K562 (cell line): ENCODE results near the gene SMIM17.

Experiments used
- CTCF ChIP-seq, 3 experiments: IDR thresholded peaks in 2 of 3; conservative IDR thresholded peaks in 1 of 3; 2 replicates each; pipeline ENCODE4 v1.5.1; 2011 to 2012; ENCODE audit warnings: low read length in 3 of 3, mild to moderate bottlenecking in 3 of 3, control low read depth in 2 of 3, improper control_type of control experiment in 1 of 3, inconsistent platforms in 1 of 3, low read depth in 1 of 3, mixed read lengths in 1 of 3, moderate library complexity in 1 of 3; ENCODE audit not compliant: insufficient read depth in 2 of 3
- ELK1 ChIP-seq: sonication (generic); formaldehyde crosslinking; IDR thresholded peaks from 2 replicates; pipeline ENCODE4 v1.8.1; 2022; ENCODE audit warnings: missing genetic modification reagents
- FOXJ3 ChIP-seq: sonication (generic); formaldehyde crosslinking; IDR thresholded peaks from 2 replicates; pipeline ENCODE4 v1.4.0; 2020; ENCODE audit warnings: mild to moderate bottlenecking, missing genetic modification reagents
- FOXP1 ChIP-seq: sonication (generic); formaldehyde crosslinking; IDR thresholded peaks from 2 replicates; pipeline ENCODE4 v1.8.0; 2022; ENCODE audit warnings: mild to moderate bottlenecking, missing genetic modification reagents
- MAX ChIP-seq: sonication (generic); formaldehyde crosslinking; IDR thresholded peaks from 2 replicates; pipeline ENCODE4 v1.9.0; 2022; ENCODE audit warnings: mild to moderate bottlenecking, missing genetic modification reagents
- PHF8 ChIP-seq: fragments of 200-600 bp; sonication (generic); IDR thresholded peaks from 2 replicates; pipeline ENCODE4 v1.6.1; 2012; ENCODE audit warnings: mixed run types, mild to moderate bottlenecking, inconsistent platforms, low read length, moderate library complexity, borderline replicate concordance
- PTBP1 ChIP-seq: fragments of 200-400 bp; formaldehyde crosslinking; IDR thresholded peaks from 2 replicates; pipeline ENCODE4 v1.6.1; 2017; ENCODE audit warnings: low read depth, low read length
- RAD21 ChIP-seq, 2 experiments: fragments of 250-450 bp in 1 of 2; fragments of 450-650 bp in 1 of 2; sonication (Bioruptor Pico) in 1 of 2; formaldehyde crosslinking in 1 of 2; IDR thresholded peaks in 1 of 2; conservative IDR thresholded peaks in 1 of 2; 2 replicates each; pipeline versions ENCODE4 v1.4.0 to v1.8.0; 2020 to 2022; ENCODE audit warnings: mild to moderate bottlenecking in 2 of 2, moderate library complexity in 1 of 2
- REST ChIP-seq, 2 experiments: fragments of 450-650 bp; formaldehyde crosslinking in 1 of 2; IDR thresholded peaks; 2 replicates each; pipeline versions ENCODE4 v1.4.0 to v1.6.1; 2014 to 2020; ENCODE audit warnings: mild to moderate bottlenecking in 2 of 2, borderline replicate concordance in 1 of 2, low read depth in 1 of 2
- SP1 ChIP-seq: sonication (generic); formaldehyde crosslinking; IDR thresholded peaks from 2 replicates; pipeline ENCODE4 v1.8.1; 2022; ENCODE audit warnings: mild to moderate bottlenecking, missing genetic modification reagents
- ZBTB40 ChIP-seq, 2 experiments: fragments of 450-650 bp in 1 of 2; sonication (generic) in 1 of 2; formaldehyde crosslinking in 1 of 2; IDR thresholded peaks; 2 replicates each; pipeline versions ENCODE4 v1.7.1 to v1.9.0; 2016 to 2022; ENCODE audit warnings: inconsistent platforms in 1 of 2, mild to moderate bottlenecking in 1 of 2, missing genetic modification reagents in 1 of 2
- ZKSCAN8 ChIP-seq: fragments of 200-800 bp; sonication (Bioruptor generic); IDR thresholded peaks from 2 replicates; pipeline ENCODE4 v1.6.1; 2016; ENCODE audit warnings: missing genetic modification characterization, missing compliant biosample characterization
- ZNF586 ChIP-seq: fragments of 450-650 bp; formaldehyde crosslinking; conservative IDR thresholded peaks from 2 replicates; pipeline ENCODE4 v1.4.0; 2020; ENCODE audit warnings: mild to moderate bottlenecking, moderate library complexity

- TF ChIP-seq SP1 (CRISPR knock-in tag) (no peak), PHF8 (no peak), RAD21 (CRISPR knock-in tag; conservative IDR thresholded peaks at IDR 0.05 in 1 of 2, IDR thresholded peaks at IDR 0.05 in 1 of 2) (no peak), ZBTB40 (IDR thresholded peaks at IDR 0.05) (no peak), ZBTB40 (CRISPR knock-in tag; IDR thresholded peaks at IDR 0.05) (no peak), REST (IDR thresholded peaks at IDR 0.05; ENCODE audit: borderline replicate concordance) (no peak), REST (CRISPR knock-in tag; IDR thresholded peaks at IDR 0.05; ENCODE audit: low read depth) (no peak), CTCF (IDR thresholded peaks at IDR 0.05 in 2 of 3, conservative IDR thresholded peaks at IDR 0.05 in 1 of 3; ENCODE audit: insufficient read depth in 2 of 3, low read depth in 1 of 3, low read length in 3 of 3) (no peak), FOXP1 (CRISPR knock-in tag) (no peak), FOXJ3 (CRISPR knock-in tag) (no peak), ZKSCAN8 (CRISPR knock-in tag) (no peak), PTBP1 (no peak), ZNF586 (CRISPR knock-in tag) (no peak), ELK1 (CRISPR knock-in tag) (no peak), MAX (no peak)
Observed at GRCh38 chr19:56670401-56670960, 27.5 kb downstream of the SMIM17 start.
